MCF 10A (cell line): ENCODE measurements around the gene SF3A2. TPM values are rescaled to one million over a fixed set of nuclear protein-coding genes. Genes with fewer than 3 reads are reported as not detected.

Source experiments
- BruUV-seq: library from RNA; stranded (reverse); fragments of 400-500 nt; replicated peaks from 2 replicates; lab custom pipeline; 2021; lab: Mats Ljungman, UMichigan
- CTCF ChIA-PET: fragments of 300-600 bp; sonication (Branson Sonifier 250); formaldehyde crosslinking; extraction: SDS; loops from one replicate; lab custom pipeline; 2021; ENCODE audit warnings: antibody characterized with exemption, inconsistent platforms; lab: Yijun Ruan, JAX
- POLR2A ChIA-PET: fragments of 300-600, 350-650 bp; sonication (Branson Sonifier 250); formaldehyde crosslinking; extraction: SDS; loops from one replicate; lab custom pipeline; 2020; ENCODE audit warnings: antibody characterized with exemption, inconsistent platforms; lab: Yijun Ruan, JAX
- DNase-seq: peaks from one replicate; pipeline ENCODE4 v3.0.0-alpha.2; 2018; ENCODE audit not compliant: unreplicated experiment
- H3K27ac Mint-ChIP-seq: one replicate; pipeline ENCODE4 v1.8.0; 2022; ENCODE audit warnings: mild to moderate bottlenecking, low read depth, mixed read lengths; ENCODE audit not compliant: unreplicated experiment
- H3K27me3 Mint-ChIP-seq: one replicate; pipeline ENCODE4 v1.8.0; 2022; ENCODE audit warnings: mixed read lengths; ENCODE audit not compliant: insufficient read depth, unreplicated experiment
- H3K36me3 Mint-ChIP-seq: one replicate; pipeline ENCODE4 v1.8.0; 2022; ENCODE audit warnings: mild to moderate bottlenecking, moderate library complexity, mixed read lengths; ENCODE audit not compliant: insufficient read depth, unreplicated experiment
- H3K4me1 Mint-ChIP-seq: one replicate; pipeline ENCODE4 v1.8.0; 2022; ENCODE audit warnings: mixed read lengths; ENCODE audit not compliant: insufficient read depth, unreplicated experiment
- H3K4me3 Mint-ChIP-seq: one replicate; pipeline ENCODE4 v1.8.0; 2022; ENCODE audit warnings: mild to moderate bottlenecking, moderate library complexity, mixed read lengths; ENCODE audit not compliant: unreplicated experiment
- H3K9me3 Mint-ChIP-seq: one replicate; pipeline ENCODE4 v1.8.0; 2022; ENCODE audit warnings: mixed read lengths; ENCODE audit not compliant: unreplicated experiment
- CTCF ChIP-seq: fragments of 200-600 bp; IDR thresholded peaks from one replicate; pipeline ENCODE4 v1.8.0; 2022; ENCODE audit warnings: antibody characterized with exemption, mild to moderate bottlenecking; ENCODE audit not compliant: unreplicated experiment
- intact Hi-C: fragments of 100-400 bp; cut with micrococcal nuclease; formaldehyde crosslinking; loops from 2 replicates; pipeline ENCODE4 v1.14.1; 2022
- total RNA-seq: library from RNA; stranded (reverse); gene quantifications from 2 replicates; pipeline ENCODE4 v1.2.3, GENCODE V29; 2022

The SF3A2 gene
- total RNA-seq, 1 experiment from 2014 or later, result 101 TPM

- BruUV-seq, result no TSS peak
- peaks cover 52% of the 10 kb centered on the region for H3K36me3 Mint-ChIP-seq
- no peak for TF ChIP-seq CTCF
- ChIA-PET POLR2A (no interaction called here), CTCF (interaction anchor here (1.5 kb wide), 1 partner anchor 77 kb away, joined by 3 read pairs; no protein-coding TSS in a partner anchor)
- no peak overlapping the region for H3K4me3 Mint-ChIP-seq
- H3K4me1 Mint-ChIP-seq, result peaks cover 4% of the 10 kb centered on the region
- H3K27ac Mint-ChIP-seq, result no peak overlapping the region
- no peak for DNase-seq
- no peaks in the 10 kb centered on the region for H3K27me3 Mint-ChIP-seq
- intact Hi-C loops, result no loop called here
- H3K9me3 Mint-ChIP-seq, result no peaks in the 10 kb centered on the region
Measured at GRCh38 chr19:2232286-2233151, 4.1 kb upstream of the SF3A2 start.

- H3K36me3 Mint-ChIP-seq, result peaks cover 46% of the 10 kb centered on the region
- BruUV-seq, result no TSS peak
Measured at GRCh38 chr19:2233601-2234280, 2.9 kb upstream of the SF3A2 start.

GRCh38 chr19:2234996-2235380 is 1.6 kb upstream of the SF3A2 start:
- intact Hi-C loops, result loop anchor here (1.0 to 5.0 kb wide), 3 partner anchors 79 to 377 kb away; no protein-coding TSS in a partner anchor
- Mint-ChIP-seq H3K4me1 (peaks cover 8% of the 10 kb centered on the region), H3K9me3 (no peaks in the 10 kb centered on the region), H3K36me3 (peaks cover 41% of the 10 kb centered on the region), H3K27ac (peak overlapping the region; percentile 87), H3K27me3 (no peaks in the 10 kb centered on the region), H3K4me3 (peak overlapping the region; percentile 86)
- DNase-seq, result peak; percentile 33
- BruUV-seq, result no TSS peak
- ChIA-PET POLR2A (interaction anchor here (0.8 to 1.5 kb wide), 8 partner anchors 9 to 360 kb away, joined by 3 to 7 read pairs (median 4); partner anchors contain the start of genes AP3D1 and DOT1L), CTCF (interaction anchor here (0.6 to 1.4 kb wide), 9 partner anchors 11 to 1737 kb away, joined by 3 to 9 read pairs (median 3); partner anchors contain the start of gene AP3D1)
- TF ChIP-seq CTCF, result no peak

More at GRCh38 chr19:2233601-2234280, 2.9 kb upstream of the SF3A2 start:
- intact Hi-C loops, result no loop called here
- no peak overlapping the region for H3K27ac Mint-ChIP-seq
- no peak for DNase-seq
- H3K27me3 Mint-ChIP-seq, result no peaks in the 10 kb centered on the region
- H3K9me3 Mint-ChIP-seq, result no peaks in the 10 kb centered on the region
- POLR2A ChIA-PET, result interaction anchor here (0.8 to 1.1 kb wide), 3 partner anchors 36 to 79 kb away, joined by 3 to 4 read pairs (median 3); partner anchors contain the start of gene DOT1L
- TF ChIP-seq CTCF, result no peak
- CTCF ChIA-PET, result interaction anchor here (0.5 to 0.8 kb wide), 4 partner anchors 21 to 230 kb away, joined by 3 to 6 read pairs (median 3); no protein-coding TSS in a partner anchor
- peaks cover 3% of the 10 kb centered on the region for H3K4me1 Mint-ChIP-seq
- no peak overlapping the region for H3K4me3 Mint-ChIP-seq
